ENCODE results near the gene PLXNB1. TPM values are rescaled to one million over a fixed set of nuclear protein-coding genes. Genes with fewer than 3 reads are reported as not detected.

The PLXNB1 gene
- polyA plus RNA-seq, 2 of the 4 experiments (the other 2 are of a cell fraction): 10.0 to 20.9 TPM

DNA sequence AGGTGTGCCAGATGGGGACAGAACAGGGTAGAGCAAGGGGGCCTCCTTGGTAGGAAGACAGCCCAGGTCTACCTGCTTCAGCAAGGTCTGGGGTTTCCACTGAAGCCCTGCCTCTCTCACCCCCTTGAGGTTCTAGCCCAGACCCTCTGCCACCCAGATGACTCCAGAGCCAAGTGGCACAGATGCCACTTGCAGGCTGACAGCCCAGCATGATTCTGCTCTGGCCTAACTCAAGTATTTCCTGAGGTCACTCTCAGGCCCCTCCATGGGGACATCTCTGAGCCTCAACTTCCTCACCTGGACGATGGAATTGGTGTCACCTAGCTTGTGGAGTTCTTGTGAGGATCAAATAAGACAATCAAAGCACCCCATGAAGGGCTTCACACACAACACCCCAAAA, 23.9 kb downstream of the PLXNB1 start:
- ChIA-PET POLR2A (no interaction called here), CTCF (interaction anchor here (31.5 kb wide), 1 partner anchor 26 kb away, joined by 488 read pairs; the partner anchor contains the start of gene PLXNB1)
- TF ChIP-seq EHF (CRISPR knock-in tag; IDR thresholded peaks at IDR 0.05) (no peak), JUN (IDR thresholded peaks at IDR 0.05) (no peak), MYC (IDR thresholded peaks at IDR 0.05; ENCODE audit: borderline replicate concordance, low read length) (no peak), MAZ (IDR thresholded peaks at IDR 0.05; ENCODE audit: borderline replicate concordance, low read depth, low read length) (no peak), ZC3H11A (IDR thresholded peaks at IDR 0.05) (no peak), RCOR1 (IDR thresholded peaks at IDR 0.05; ENCODE audit: low read depth, low read length) (no peak), RNF2 (IDR thresholded peaks at IDR 0.05; ENCODE audit: borderline replicate concordance, low read depth) (no peak), HOXB13 (CRISPR knock-in tag; IDR thresholded peaks at IDR 0.05; ENCODE audit: low read depth) (no peak), POLR2AphosphoS2 (conservative IDR thresholded peaks at IDR 0.05; ENCODE audit: low read length) (no peak)
- TF ChIP-seq, protein P1, sequence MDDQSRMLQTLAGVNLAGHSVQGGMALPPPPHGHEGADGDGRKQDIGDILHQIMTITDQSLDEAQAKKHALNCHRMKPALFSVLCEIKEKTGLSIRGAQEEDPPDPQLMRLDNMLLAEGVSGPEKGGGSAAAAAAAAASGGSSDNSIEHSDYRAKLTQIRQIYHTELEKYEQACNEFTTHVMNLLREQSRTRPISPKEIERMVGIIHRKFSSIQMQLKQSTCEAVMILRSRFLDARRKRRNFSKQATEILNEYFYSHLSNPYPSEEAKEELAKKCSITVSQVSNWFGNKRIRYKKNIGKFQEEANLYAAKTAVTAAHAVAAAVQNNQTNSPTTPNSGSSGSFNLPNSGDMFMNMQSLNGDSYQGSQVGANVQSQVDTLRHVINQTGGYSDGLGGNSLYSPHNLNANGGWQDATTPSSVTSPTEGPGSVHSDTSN (IDR thresholded peaks at IDR 0.05): no peak
- TF ChIP-seq, protein P2, sequence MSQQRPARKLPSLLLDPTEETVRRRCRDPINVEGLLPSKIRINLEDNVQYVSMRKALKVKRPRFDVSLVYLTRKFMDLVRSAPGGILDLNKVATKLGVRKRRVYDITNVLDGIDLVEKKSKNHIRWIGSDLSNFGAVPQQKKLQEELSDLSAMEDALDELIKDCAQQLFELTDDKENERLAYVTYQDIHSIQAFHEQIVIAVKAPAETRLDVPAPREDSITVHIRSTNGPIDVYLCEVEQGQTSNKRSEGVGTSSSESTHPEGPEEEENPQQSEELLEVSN (IDR thresholded peaks at IDR 0.05; ENCODE audit: borderline replicate concordance, low read depth): no peak
- TF ChIP-seq, protein P3, sequence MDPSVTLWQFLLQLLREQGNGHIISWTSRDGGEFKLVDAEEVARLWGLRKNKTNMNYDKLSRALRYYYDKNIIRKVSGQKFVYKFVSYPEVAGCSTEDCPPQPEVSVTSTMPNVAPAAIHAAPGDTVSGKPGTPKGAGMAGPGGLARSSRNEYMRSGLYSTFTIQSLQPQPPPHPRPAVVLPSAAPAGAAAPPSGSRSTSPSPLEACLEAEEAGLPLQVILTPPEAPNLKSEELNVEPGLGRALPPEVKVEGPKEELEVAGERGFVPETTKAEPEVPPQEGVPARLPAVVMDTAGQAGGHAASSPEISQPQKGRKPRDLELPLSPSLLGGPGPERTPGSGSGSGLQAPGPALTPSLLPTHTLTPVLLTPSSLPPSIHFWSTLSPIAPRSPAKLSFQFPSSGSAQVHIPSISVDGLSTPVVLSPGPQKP (IDR thresholded peaks at IDR 0.05; ENCODE audit: low read depth, low read length): no peak
- Histone ChIP-seq H3K4me2 (no peak overlapping the region), H3K4me1 (peaks cover 10% of the 10 kb centered on the region), H3K9me3 (no peaks in the 10 kb centered on the region), H3K27ac (no peak overlapping the region), H3K4me3 (no peak overlapping the region)
- WGBS (ENCODE audit: missing lambda C conversion rate): 44% methylated on average over 1 of the region's 1 CpG
- no peak for DNase-seq (ENCODE audit: low read depth in 1 of 2, low spot score in 1 of 2)
- no peak for ATAC-seq
- FAIRE-seq: no peak

DNA sequence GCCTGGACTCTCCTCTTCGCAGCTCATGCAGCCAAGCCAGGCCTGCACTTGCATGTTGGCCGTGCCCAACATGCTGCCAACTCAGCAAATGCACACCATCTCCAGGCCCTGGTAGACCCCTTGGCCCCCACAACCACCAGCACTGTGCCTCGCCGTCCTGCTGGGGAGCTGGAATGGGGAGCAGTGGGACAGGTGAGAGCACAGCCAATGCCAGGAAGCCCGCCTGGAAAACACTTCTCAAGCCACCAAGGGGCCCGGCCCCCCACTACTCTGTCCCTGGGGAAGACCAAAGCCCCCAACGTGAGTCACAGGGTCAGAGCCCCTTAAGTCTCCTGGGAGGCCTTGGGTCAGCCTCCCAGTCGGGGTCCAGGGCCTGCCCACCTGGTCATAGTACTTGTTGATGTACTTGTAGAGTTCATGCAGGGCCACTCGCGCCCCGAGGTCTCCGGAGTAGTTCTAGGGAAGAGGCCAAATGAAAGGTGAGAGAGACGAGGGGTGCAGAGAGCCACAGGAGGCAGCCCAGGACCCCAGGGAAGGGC, 24.5 kb downstream of the PLXNB1 start:
- no peak for ATAC-seq
- WGBS (ENCODE audit: missing lambda C conversion rate): 82% methylated on average over 10 of the region's 13 CpGs
- no peak overlapping the region for H3K4me2 ChIP-seq
- ChIA-PET CTCF (interaction anchor here (0.9 to 31.5 kb wide), 3 partner anchors 18 to 136 kb away, joined by 4 to 488 read pairs (median 4); partner anchors contain the start of gene PLXNB1), POLR2A (no interaction called here)
- no peak overlapping the region for H3K27ac ChIP-seq
- DNase-seq (ENCODE audit: low read depth in 1 of 2, low spot score in 1 of 2): no peak
- no peak for FAIRE-seq
- no peaks in the 10 kb centered on the region for H3K9me3 ChIP-seq
- peaks cover 10% of the 10 kb centered on the region for H3K4me1 ChIP-seq
- TF ChIP-seq ZNF302 (CRISPR knock-in tag; IDR thresholded peaks at IDR 0.05) (no peak), TFCP2L1 (CRISPR knock-in tag; IDR thresholded peaks at IDR 0.05) (no peak), POLR2A (IDR thresholded peaks at IDR 0.05; ENCODE audit: low read length) (no peak), KDM5A (IDR thresholded peaks at IDR 0.05) (no peak), RAD21 (conservative IDR thresholded peaks at IDR 0.05 in 1 of 2, IDR thresholded peaks at IDR 0.05 in 1 of 2) (no peak), RNF2 (IDR thresholded peaks at IDR 0.05; ENCODE audit: borderline replicate concordance, low read depth) (no peak), HEYL (CRISPR knock-in tag; IDR thresholded peaks at IDR 0.05) (no peak), JUN (IDR thresholded peaks at IDR 0.05) (no peak), KDM1A (IDR thresholded peaks at IDR 0.05; ENCODE audit: low read depth) (no peak), FOXS1 (CRISPR knock-in tag; IDR thresholded peaks at IDR 0.05) (no peak), FOSB (CRISPR knock-in tag; IDR thresholded peaks at IDR 0.05) (no peak), MYC (IDR thresholded peaks at IDR 0.05; ENCODE audit: borderline replicate concordance, low read length) (no peak)
- TF ChIP-seq, protein P1 (IDR thresholded peaks at IDR 0.05): no peak
- TF ChIP-seq, protein P4, sequence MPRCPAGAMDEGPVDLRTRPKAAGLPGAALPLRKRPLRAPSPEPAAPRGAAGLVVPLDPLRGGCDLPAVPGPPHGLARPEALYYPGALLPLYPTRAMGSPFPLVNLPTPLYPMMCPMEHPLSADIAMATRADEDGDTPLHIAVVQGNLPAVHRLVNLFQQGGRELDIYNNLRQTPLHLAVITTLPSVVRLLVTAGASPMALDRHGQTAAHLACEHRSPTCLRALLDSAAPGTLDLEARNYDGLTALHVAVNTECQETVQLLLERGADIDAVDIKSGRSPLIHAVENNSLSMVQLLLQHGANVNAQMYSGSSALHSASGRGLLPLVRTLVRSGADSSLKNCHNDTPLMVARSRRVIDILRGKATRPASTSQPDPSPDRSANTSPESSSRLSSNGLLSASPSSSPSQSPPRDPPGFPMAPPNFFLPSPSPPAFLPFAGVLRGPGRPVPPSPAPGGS (IDR thresholded peaks at IDR 0.05): no peak
- TF ChIP-seq, protein P5, sequence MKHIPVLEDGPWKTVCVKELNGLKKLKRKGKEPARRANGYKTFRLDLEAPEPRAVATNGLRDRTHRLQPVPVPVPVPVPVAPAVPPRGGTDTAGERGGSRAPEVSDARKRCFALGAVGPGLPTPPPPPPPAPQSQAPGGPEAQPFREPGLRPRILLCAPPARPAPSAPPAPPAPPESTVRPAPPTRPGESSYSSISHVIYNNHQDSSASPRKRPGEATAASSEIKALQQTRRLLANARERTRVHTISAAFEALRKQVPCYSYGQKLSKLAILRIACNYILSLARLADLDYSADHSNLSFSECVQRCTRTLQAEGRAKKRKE (CRISPR knock-in tag; IDR thresholded peaks at IDR 0.05; ENCODE audit: low read depth): no peak
- TF ChIP-seq, protein P3 (IDR thresholded peaks at IDR 0.05; ENCODE audit: low read depth, low read length): no peak
- H3K4me3 ChIP-seq: no peak overlapping the region

All from A549 (cell line).